ENCODE data around the gene COMMD8. TPM values are rescaled to one million over a fixed set of nuclear protein-coding genes. Genes with fewer than 3 reads are reported as not detected.

COMMD8 gene
- total and polyA plus RNA-seq, 8 donors: 2.6 to 25.1 (median 11.8) TPM; not detected in 1

DNA sequence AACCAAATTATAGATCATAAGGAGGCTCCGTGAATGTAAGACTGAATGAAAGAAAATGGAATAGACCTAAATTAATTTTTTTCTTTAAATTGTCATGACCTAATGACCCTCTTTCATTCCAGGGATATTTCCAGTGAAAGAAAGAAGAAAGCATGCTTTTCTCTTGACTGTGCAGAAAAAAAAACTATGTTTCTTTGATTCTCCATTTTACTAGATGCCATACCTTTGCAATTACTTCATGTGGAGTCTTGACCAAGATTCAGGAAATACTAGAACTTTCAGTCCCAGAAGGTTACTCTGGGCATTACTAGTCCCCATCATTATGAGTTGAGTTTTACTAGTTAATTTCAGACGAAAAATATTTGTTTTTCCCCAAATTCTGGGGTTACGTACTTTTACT, 6.4 kb upstream of the COMMD8 start:
- Histone ChIP-seq H3K36me3 (no peaks in the 10 kb centered on the region), H3K27me3 (no peaks in the 10 kb centered on the region), H3K4me1 (no peaks in the 10 kb centered on the region), H3K9me3 (no peaks in the 10 kb centered on the region), H3K4me3 (no peak overlapping the region), H3K27ac (no peak overlapping the region)
- intact Hi-C loops (cut with DNase I; ENCODE audit: low total_unique reads): no loop called here
- WGBS, 5 donors: 88 to 93% (median 92%) methylated on average over 3 of the region's 3 CpGs
- DNase-seq: no peak
- TF ChIP-seq, protein P1, sequence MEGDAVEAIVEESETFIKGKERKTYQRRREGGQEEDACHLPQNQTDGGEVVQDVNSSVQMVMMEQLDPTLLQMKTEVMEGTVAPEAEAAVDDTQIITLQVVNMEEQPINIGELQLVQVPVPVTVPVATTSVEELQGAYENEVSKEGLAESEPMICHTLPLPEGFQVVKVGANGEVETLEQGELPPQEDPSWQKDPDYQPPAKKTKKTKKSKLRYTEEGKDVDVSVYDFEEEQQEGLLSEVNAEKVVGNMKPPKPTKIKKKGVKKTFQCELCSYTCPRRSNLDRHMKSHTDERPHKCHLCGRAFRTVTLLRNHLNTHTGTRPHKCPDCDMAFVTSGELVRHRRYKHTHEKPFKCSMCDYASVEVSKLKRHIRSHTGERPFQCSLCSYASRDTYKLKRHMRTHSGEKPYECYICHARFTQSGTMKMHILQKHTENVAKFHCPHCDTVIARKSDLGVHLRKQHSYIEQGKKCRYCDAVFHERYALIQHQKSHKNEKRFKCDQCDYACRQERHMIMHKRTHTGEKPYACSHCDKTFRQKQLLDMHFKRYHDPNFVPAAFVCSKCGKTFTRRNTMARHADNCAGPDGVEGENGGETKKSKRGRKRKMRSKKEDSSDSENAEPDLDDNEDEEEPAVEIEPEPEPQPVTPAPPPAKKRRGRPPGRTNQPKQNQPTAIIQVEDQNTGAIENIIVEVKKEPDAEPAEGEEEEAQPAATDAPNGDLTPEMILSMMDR (IDR thresholded peaks at IDR 0.05): no peak
- no peak for TF ChIP-seq POLR2AphosphoS5 (IDR thresholded peaks at IDR 0.05)
- TF ChIP-seq POLR2A (IDR thresholded peaks at IDR 0.05): no peak
- TF ChIP-seq EP300 (IDR thresholded peaks at IDR 0.05): no peak

DNA sequence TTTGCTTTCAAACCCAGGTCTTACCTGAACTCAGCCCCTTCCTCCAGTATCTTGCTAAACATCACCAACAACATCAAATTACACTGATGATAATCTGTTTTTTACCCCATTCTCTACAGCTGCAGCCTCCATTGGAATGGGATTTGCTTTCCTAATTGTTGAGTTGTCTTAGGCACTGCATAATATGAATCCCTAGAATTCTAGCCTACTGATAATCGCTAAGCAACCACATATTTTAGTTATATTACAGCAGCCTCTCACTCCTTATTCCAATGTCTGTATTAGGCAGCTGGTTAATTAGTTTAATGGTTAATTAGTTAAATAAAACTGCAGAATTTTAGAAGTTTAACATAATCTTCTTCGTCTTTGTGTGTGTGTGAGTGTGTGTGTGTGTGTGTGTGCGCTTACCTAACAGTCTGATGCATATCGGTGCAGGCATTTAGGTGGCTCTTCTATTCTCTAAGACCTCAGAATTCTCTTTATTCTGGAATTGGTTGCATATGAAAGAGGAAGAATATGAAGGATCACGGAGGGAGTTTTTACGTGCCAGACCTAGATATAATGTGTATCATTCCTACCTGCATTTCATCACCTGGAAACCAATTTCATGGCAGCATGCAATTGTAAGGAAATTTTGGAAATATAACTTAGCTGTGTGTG, 5.3 kb upstream of the COMMD8 start:
- no peaks in the 10 kb centered on the region for H3K27me3 ChIP-seq
- H3K4me1 ChIP-seq: peaks cover 0 to 7% (median 3%) of the 10 kb centered on the region in 4 donors
- 79 to 91% (median 89%) methylated on average over 6 of the region's 6 CpGs for WGBS, 5 donors
- no peaks in the 10 kb centered on the region for H3K36me3 ChIP-seq
- intact Hi-C loops (cut with DNase I; ENCODE audit: low total_unique reads): no loop called here
- H3K9me3 ChIP-seq: no peaks in the 10 kb centered on the region
- no peak for DNase-seq
- no peak for TF ChIP-seq EP300 (IDR thresholded peaks at IDR 0.05)
- TF ChIP-seq, protein P1 (IDR thresholded peaks at IDR 0.05): no peak
- no peak for TF ChIP-seq POLR2AphosphoS5 (IDR thresholded peaks at IDR 0.05)
- no peak overlapping the region for H3K27ac ChIP-seq
- no peak overlapping the region for H3K4me3 ChIP-seq

DNA sequence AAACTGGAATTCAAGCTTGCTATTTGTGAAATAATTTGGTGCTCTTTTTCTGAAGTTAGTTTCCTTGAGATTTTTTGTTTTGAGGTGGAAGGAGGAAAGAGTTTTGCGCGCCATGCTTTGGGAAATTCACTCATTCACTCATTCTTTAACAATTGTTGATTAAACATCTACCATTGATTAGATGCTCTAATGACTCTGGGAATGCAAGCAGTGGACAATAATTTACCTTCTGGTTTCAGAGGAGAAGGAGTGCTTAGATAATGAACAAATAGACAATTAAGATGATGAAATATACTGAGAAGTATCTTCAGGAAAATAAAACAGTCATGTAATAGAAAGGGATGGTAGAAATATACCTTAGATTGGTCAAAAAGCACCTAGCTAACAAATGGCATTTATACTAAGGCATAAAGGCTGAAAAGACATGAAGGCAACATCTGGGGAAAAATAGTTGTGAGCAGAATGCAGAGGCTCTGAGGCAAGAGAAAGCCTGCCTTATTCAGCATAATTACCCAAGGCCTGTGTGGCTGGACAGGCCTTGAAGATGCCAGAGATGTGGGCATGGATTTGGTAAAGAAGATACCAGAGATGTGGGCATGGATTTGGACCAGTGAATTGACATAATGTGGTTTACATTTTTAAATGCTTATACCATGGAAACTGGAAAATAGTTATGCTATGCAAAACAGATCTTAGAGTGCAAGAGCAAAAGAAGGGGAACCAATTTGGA, 2.7 kb upstream of the COMMD8 start:
- no peaks in the 10 kb centered on the region for H3K9me3 ChIP-seq
- DNase-seq: no peak
- H3K4me1 ChIP-seq: peaks cover 7 to 23% (median 11%) of the 10 kb centered on the region in 4 donors
- WGBS, 5 donors: 29 to 43% (median 36%) methylated on average over 2 of the region's 2 CpGs
- H3K4me3 ChIP-seq: no peak overlapping the region
- TF ChIP-seq POLR2A (IDR thresholded peaks at IDR 0.05) (no peak), EP300 (IDR thresholded peaks at IDR 0.05) (no peak), POLR2AphosphoS5 (IDR thresholded peaks at IDR 0.05) (no peak)
- TF ChIP-seq, protein P1 (IDR thresholded peaks at IDR 0.05): no peak
- H3K27ac ChIP-seq: no peak overlapping the region
- intact Hi-C loops (cut with DNase I; ENCODE audit: low total_unique reads): no loop called here
- H3K27me3 ChIP-seq: no peaks in the 10 kb centered on the region
- no peaks in the 10 kb centered on the region for H3K36me3 ChIP-seq

DNA sequence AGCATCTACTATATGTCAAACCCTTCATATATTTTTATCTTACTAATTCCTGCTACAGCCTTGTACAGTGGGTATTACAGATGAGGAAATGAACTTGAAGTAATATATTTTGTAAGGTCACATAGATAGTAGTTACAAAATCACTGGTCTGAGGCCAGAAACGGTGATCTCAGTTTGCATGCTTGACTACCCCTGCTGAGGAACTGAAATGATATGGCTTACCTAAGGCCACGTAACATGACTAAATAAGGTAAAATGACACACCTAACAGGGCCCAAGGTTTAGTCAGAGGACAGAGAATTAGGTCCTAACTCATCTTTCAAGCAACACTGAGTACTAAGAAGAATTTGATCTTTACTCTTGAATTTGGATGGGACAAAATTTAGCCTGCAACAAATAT, 1.5 kb upstream of the COMMD8 start:
- peaks cover 7 to 23% (median 11%) of the 10 kb centered on the region in 4 donors for H3K4me1 ChIP-seq
- H3K27ac ChIP-seq: no peak overlapping the region
- H3K4me3 ChIP-seq: no peak overlapping the region
- H3K36me3 ChIP-seq: peaks cover 0 to 2% (median under 1%) of the 10 kb centered on the region in 4 donors
- TF ChIP-seq POLR2AphosphoS5 (IDR thresholded peaks at IDR 0.05): no peak
- no peak for TF ChIP-seq EP300 (IDR thresholded peaks at IDR 0.05)
- no peak for TF ChIP-seq POLR2A (IDR thresholded peaks at IDR 0.05)
- TF ChIP-seq, protein P1 (IDR thresholded peaks at IDR 0.05): no peak
- intact Hi-C loops (cut with DNase I; ENCODE audit: low total_unique reads): no loop called here
- no peaks in the 10 kb centered on the region for H3K9me3 ChIP-seq
- 67 to 72% (median 69%) methylated on average over 2 of the region's 2 CpGs for WGBS, 5 donors
- no peak for DNase-seq
- H3K27me3 ChIP-seq: no peaks in the 10 kb centered on the region
